DMS114 treated with DMSO at 0.1 percent for 48 hours (cell line): Measurements from ENCODE around the gene C19orf38.

ENCODE experiments used
- DNase-seq: peaks from one replicate; lab custom pipeline; 2025; ENCODE audit not compliant: unreplicated experiment; lab: John Stamatoyannopoulos, UW

Gene C19orf38, protein sequence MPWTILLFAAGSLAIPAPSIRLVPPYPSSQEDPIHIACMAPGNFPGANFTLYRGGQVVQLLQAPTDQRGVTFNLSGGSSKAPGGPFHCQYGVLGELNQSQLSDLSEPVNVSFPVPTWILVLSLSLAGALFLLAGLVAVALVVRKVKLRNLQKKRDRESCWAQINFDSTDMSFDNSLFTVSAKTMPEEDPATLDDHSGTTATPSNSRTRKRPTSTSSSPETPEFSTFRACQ

DNA sequence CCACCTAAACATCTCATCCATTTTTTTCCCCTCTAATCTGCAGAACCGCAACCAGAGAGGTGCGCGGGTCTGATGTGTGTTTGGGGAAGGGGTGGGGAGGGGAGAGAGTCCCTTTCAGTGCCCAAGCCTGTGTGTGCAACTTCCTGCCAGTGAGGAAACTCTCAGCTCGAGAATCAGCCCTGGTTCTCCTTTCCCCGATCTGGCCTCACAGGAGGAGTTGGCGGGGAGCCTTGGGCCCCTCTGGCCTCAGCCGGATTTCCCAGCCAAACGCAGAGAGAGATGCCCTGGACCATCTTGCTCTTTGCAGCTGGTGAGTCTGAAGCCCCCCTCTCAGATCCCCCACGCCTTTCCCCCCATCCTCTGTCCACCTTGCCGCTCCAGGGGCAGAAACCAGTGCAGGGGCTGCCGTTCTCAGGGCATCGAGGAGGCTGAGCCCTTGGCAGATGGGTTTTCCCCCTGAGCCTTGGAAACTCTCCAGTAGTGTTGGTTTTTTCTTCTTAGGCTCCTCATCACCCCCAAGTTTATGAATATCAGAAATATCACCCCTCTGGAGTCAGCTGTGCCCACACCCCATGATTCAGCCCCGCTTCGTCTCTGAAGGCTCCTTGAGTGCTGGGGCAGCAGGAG, at the start of gene C19orf38:
C19orf38 (plus strand) TSS at position 186 of the 627 bp plus-strand sequence; CDS start at position 280, 94 bp downstream.
- DNase-seq = no peak

DNA sequence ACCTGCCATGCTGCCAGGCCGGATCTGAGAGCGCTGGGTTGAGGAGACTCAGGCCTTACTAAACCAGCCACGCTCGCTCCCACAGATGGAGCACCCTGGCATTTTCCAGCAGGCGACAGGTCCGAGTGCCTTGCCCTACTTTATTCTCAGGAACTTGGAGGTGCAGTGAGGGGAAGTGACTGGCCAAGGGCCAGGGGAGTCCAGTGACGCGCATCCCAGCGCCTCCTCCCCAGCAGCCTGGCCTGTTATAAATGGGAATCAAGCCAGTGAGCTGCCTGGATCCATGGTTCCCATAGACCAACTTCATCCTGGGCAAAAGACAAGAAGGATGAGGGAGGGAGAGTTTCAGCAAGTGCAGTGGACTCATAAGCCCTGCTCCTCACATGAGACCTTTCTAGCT, 47.7 kb upstream of the C19orf38 start:
- DNase-seq = no peak

DNA sequence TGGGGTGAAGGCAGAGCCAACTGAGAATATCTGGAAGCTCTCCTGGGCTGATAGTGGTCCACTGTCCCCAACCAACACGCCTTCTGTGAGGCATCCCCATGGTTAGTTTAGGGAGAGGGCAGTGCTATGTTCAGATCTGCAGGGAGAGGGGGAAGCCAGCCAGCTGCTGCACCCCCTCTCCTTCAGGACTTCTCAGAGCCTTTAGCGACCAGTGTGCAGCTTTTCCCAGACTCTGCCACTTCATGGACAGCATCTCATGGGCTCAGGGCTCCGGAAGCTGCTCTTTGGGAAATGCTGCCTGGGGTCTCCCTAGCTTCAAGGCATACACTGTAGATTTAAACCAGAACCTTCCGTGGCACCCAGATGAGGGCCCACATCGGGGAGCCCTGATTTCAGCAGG, 45.7 kb upstream of the C19orf38 start:
- no peak for DNase-seq

DNA sequence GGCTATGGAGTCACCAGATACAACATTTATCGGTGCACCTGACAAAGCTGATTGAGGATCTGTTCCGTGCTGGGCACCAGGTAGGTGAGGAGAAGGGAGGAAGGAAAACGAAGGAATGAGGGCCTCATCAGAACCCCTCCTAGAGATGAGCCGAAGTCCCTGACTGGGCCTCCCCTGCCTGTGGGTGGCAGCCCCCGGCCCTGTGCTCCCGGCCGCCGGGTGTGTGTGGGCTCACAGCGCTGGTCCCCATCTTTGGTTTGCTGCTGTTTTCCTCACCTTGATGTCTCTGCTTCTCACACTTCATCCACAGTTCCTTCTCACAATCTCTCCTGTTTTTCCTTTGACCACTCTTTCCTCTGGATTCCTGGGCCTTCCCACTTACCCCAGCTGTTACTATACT, 45.0 kb upstream of the C19orf38 start:
- no peak for DNase-seq

DNA sequence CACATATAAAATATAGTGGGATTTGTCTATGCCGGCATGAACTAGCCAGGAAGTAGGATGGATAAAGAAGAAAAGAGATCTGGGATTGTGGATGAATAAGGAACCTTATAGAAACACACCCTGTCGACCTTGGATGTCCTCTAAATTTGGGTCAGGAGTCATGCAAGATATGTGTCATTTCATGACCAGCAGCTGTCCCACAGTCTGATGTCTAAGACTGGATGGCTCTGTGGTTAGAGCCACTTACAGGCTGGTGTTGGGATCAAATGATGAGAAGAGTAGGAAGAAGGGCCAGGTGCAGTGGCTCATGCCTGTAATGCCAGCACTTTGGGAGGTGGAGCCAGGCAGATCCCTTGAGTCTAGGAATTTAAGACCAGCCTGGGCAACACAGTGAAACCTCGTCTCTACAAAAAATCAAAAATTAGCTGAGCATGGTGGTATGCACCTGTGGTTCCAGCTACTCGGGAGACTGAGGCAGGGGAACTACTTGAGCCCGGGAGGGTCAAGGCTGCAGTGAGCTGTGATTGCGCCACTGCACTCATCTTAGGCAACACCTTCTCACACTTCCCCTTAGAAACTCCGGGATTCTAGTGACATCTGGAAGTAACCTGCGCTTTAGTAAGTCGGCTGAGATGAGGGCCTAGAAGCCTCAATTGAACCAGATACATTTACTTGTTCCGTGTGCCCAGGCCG, 43.0 kb upstream of the C19orf38 start:
- DNase-seq = no peak

DNA sequence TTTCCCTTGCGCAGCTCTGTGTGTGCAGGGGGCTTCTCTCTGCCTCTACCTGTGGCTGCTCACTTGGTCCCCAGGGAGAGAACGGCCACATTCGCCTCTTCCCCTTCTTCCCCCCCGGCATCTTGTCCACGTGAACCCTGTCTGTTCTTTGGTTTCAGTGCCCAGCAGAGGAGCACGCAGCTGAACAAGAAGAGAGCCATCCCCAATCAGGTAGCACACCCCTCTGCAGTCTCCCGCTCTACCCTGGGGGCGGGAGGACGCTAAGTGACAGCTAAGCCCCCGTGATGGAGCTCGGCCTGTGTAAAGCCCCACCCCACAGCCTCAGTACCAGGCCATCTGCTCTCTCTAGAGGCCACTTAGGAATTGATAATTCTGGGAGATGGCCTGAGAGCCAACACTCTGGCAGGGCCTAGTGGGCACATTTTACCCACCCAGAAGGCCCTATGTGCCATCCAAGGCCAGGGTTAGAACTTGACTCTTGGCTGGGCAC, 42.4 kb upstream of the C19orf38 start:
- no peak for DNase-seq

DNA sequence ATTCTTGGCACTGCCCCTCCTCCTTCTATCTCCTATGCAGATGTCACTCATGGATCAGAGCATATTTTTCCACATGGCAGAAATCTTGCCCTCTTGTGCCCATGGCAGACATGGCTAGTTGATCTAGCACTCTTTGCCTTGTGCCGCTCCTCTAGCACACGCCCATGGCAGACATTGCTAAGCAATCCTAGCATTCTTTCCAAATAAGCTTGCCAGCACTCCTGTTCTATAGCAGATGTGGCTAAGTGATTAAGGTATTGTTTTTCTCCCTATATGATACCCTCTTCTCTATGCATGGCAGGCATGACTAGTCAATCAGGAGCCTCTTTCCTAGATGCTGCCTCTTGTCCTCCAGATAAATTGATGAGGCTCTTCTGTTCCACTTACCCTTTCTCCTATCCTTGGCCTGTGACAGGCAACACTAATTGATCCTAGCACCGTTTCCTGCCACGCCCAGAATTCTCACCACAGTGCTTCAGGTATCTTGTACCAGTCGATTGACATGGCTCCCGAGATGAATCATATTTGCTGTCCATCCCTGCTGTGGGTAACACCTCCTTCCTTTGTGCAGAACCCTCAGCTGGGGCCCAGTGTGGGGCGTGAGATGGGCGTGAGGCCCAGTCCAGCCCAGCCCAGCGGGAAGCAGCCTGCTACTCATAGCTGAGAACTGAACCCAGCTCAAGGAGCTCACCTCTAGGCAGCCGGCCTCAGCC, 39.1 kb upstream of the C19orf38 start:
- DNase-seq = no peak

DNA sequence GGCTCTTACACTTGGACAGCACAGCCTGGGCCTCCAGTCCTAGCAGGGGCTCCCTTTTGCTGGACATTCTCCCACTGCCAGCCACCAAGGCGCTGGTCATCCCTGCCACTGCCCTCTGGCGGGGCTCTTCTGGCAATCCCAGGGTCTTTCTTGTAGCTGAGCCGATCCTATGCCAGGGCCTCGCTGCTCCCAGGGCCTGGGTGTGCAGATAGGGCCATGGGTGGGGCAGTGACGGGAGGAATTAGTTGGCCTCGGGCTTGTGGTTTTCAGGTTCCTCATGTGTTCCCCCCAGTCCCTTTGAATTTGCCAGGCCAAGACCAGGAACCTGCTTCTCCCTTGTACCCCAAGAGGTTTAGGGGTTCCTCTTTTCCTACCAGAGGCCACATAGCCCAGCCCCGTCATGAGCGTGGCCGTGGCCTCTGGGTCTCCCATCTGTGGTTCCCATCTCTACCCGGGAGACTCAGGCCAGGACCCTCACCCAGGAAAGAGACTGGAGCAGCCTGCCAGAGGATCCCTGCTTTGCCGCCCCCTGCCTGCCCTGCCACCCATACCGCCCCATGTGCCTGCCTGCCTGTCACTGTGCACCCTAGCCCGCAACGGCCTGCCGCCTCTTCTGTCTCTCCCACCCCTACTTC, 38.4 kb upstream of the C19orf38 start:
- DNase-seq = no peak

DNA sequence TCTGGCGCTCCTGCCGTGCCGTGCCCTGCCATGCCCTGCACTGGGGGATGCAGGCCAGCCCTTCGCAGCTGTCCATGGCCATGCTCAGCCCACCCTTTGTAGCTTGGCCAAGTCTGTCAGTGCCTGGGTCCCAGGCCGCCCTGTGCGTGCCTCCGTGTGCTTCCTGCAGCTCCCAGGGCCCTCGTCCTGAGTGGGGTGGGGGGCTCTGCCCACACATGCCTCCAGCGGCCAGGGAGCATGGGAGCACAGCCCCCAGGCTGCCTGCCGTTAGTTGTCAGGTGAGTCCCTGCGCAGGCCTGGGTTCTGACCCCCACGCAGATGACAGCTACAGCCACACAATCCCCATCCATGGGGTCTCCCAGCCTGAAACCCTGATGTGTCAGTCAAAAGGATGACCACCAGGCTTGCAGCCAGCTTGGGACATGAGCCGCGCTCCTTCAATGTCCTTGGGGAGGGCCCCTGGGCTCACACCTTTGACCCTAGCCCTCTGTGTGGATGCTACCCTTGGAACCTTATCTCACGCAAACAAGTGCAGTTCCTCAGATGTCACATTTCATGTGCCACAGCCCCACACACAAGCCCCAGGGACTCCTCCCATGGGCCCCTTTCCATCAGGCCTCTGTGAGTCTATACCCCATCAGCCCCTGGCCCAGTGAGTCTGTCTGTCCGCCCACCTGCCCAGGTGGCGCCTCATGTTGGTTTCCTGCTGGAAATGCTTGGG, 36.7 kb upstream of the C19orf38 start:
- DNase-seq = no peak

DNA sequence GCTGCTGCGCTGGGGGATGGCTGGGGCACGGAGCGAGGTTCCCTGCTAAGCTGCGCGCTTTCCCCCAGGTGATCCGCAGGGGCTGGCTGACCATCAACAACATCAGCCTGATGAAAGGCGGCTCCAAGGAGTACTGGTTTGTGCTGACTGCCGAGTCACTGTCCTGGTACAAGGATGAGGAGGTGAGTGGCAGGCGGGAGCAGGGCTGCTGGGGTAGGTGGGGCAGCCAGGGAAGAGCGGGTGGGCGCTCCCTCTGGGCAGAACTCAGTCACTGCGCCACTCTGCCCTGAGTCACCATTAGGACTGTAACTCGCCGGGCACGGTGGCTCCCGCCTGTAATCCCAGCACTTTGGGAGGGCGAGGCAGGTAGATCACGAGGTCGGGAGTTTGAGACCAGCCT, 36.0 kb upstream of the C19orf38 start:
- DNase-seq = no peak

DNA sequence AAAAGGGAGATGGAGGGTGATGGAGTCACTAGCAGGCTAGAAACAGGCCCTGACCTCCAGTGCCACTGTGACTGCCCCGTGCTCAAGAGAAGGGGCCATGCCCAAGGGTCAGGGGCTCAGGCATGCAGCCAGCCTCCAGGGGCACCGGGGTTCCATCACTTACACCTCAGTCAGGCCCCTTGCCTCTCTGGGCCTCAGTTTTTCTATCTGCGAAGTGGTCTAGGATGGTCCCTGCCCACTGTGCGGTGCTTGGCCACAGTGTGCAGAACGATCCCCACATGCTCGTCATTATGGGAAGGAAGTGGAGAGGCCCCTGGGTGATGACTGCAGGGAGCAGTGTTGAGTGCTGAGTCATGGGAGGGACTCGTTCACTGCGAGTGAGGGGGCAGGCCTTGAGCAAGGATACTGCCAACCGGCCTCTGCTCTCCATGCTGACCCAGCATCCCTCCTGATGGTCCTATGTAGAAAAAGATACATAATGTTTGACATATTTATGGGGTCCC, 35.3 kb upstream of the C19orf38 start:
- no peak for DNase-seq

DNA sequence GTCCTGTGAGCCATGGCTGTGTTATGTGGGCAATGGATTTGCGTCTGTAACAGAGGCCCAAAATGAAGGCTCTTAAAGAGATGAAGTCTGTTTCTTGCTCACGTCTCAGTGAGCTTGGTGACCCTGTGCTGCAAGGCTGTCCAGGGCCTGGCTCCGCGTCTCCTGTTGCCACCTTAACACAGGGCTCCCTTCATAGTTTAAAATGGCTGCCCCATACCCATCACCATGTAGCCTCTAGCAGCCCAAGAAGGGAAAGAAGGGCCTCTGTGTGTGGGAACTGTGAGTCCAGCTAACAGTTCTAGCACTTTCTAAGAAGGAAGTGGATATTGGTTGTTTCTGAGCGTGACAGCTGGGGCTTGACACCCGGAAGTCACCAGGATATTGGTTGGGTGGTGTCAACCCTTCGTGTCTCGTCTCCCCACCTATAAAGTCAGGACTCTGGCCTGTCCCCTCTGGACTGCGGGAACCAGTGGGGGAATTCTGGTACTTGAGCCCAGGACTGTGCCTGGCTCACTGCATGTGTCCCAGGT, 33.1 kb upstream of the C19orf38 start:
- no peak for DNase-seq

DNA sequence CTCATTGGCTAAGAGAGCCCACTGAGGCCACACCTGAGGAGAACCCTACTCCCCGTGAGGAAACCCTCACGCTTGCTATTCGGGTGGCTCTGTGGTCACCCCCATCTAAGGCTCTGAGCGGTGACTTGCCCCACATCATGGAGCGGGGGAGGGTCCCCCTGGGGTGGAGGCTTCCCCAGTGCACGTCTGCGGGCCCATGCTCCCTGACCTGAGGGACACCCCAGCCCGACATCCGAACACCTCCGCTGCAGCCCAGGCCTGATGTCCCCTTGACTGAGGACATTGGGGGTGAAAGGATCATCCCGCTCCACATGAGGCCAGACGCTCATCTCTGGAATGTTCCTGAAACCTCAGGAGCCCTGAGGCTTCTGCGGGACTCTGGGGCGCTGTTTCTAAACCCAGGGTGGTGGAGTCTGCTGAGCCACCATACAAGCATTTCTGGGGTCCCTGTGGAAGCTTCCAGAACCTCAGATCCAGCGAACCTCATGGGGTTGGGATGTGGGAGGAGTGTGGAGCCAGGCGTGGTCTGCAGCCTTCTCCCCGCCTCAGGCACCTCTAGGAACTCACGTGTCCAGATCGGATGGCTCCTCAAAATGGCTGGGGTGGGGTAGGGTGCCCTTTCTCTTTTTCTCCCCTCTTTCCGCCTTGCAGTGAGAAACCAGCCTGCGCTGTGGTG, 32.1 kb upstream of the C19orf38 start:
- no peak for DNase-seq

DNA sequence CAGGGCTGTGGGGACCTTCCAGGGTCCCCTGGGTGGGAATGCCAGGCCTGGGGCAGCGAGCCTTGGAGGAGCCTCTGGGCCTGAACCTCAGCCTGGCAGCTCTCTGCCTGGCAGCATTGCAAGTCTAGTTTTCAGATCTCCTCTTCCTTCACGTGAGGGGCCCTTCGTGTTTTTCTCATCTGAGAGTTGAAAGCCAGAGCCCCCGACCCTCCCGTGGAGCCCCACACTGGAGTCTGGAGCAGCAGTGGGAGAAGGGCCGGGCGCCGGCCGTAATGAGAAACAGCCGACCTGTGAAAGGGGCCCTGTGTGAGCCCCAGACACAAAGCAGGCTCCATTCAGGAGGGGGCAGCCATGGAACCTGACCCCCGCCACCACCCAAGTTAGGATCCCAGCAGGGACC, 31.5 kb upstream of the C19orf38 start:
- no peak for DNase-seq

DNA sequence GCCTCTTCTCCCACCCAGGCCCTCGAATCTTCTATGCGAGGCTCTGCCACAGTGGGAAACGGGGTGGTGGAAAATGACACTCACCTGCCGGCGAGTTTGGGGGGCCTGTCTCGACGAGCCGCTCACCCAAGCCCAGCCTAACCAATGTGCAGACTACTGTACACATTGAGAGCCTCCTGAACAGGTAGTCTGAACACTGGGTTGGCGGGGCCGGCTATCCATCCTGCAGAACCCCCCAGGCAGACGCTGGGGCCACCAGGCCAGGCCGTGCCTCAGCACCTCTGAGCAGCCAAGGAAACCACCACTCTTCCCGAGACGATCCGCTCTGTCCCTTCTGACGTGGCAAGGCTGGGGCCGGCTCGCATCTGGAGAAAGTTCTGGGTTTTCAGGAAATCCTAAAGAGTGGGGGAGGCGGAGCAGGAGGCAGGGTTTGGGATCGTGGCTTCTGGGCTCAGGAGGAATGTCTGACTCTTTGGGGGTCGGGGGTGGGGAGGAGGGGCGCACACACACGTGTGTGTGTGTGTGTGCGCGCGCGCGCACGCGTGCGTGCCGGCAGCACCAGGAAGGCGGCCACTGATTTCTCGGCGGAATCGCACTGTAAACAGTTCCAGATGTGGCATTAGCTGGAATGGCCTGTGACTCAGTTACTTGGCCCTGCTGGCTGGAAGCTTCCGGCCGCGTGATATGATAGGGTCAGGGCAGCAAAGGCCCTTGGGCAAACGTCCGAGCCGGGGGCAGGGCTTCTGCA, 30.8 kb upstream of the C19orf38 start:
- no peak for DNase-seq

DNA sequence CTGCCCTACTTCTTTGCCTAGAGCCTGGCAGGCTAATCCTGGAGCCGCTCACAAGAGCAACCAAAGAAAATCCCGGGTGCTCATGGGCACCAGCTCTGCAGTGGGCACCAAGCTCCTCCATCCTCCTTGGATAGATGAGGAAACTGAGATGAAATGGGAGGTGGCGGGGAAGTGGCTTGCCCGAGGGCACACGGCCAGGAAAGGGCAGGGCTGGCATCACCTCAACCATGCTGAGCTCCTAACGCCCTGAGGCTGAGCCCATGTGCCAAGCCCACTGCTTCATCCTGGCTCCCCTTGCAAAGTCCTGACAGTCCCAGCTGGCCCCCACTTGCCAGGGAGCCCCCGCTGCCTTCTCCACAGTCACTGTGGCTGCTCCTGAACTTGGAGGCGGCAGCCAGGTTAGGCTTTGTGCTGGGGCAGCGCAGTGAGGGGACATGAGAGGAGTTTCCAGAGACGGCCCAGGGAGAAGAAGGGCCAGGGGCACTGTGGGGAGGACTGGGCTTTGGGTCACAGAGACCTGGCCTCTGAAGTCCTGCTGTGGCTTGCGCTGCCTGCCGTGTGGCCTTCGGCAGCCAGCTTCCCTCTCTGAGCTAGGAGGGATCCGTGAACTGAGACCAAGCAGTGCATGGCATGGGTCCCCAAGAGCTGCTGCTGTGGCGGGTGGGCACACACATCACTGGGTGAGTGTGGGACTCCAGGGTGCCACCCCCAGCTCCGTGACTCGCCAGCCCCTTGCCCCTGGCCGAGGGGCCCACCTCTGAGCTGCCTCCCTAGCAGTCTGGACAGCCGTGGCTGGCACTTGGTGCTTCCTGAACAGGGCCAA, 29.7 kb upstream of the C19orf38 start:
- no peak for DNase-seq

DNA sequence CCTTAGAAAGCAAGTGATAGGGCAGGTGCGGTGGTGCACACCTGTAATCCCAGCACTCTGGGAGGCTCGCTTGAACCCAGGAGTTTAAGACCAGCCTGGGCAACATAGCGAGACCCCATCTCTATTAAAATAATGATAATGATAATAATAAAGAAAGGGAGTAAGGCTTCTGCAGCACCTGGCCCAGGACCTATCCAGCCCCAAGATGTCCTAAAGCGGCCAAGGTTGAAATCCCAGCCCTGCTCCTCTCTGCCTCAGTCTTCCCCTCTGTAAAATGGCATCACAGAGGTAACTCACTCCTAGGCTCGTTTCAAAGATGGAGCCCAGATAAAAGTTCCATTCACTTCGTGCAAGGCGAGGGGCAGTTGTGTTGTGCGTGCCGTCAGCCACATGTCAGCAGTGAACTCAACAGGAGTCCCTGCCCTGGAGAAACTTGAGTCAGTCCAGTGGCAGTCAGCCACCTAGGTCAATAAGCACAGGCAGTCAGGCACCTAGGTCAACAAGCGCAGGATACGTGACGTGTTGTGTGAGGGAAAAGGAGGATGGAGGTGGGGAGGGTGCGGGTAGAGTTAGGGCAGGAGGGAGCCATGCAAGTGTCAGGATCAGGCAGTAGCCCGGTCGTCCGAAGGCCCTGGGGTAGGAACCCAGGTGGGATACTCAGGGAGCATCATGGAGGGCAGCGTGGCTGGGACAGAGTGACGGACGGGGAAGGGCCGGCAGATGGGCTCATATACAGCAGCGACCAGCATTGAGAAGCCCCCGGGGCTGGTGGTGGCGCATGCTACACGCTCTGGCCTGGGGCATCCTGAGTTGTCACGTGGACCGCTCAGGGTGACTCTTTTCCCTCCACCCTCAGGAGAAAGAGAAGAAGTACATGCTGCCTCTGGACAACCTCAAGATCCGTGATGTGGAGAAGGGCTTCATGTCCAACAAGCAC, 28.8 kb upstream of the C19orf38 start:
- DNase-seq = no peak
